Naive thymus-derived CD4-positive, alpha-beta T cell (primary cell): ENCODE results near the gene NME7. TPM values are rescaled to one million over a fixed set of nuclear protein-coding genes. Genes with fewer than 3 reads are reported as not detected.
A peak's percentile ranks its signal among the peaks of the same experiment; 100 is the strongest.

Source experiments
- ATAC-seq: fragments of 150-1000 bp; cut with Tn5 transposase; 2 replicates; pipeline ENCODE4 v1.10.0; 2021; ENCODE audit warnings: mild to moderate bottlenecking, moderate library complexity
- CTCF ChIA-PET: fragments of 350-600 bp; sonication (Branson Sonifier 250); formaldehyde crosslinking; loops from one replicate; lab custom pipeline; 2021; ENCODE audit warnings: antibody characterized with exemption; lab: Charles Lee
- POLR2A ChIA-PET: fragments of 350-600 bp; sonication (Branson Sonifier 250); formaldehyde crosslinking; loops from one replicate; lab custom pipeline; 2021; ENCODE audit warnings: antibody characterized with exemption, inconsistent platforms; lab: Charles Lee
- DNase-seq, 9 donors: peaks; one replicate each; pipeline versions ENCODE4 v3.0.0 to v3.0.0-alpha.2; 2020 to 2022; ENCODE audit warnings: mixed read lengths in 1 of 9
- H3K27ac ChIP-seq: one replicate; pipeline ENCODE4 v1.7.0; 2013; ENCODE audit warnings: mild to moderate bottlenecking, low read depth, low read length, moderate library complexity
- H3K27me3 ChIP-seq, 2 donors: one replicate each; pipeline ENCODE4 v1.7.0; 2013; ENCODE audit warnings: low read length in 2 of 2, mild to moderate bottlenecking in 2 of 2, moderate library complexity in 2 of 2; ENCODE audit not compliant: control insufficient read depth in 2 of 2, insufficient read depth in 2 of 2
- H3K36me3 ChIP-seq, 3 experiments: 1 replicate in 2 of 3; 2 replicates in 1 of 3; pipeline ENCODE4 v1.7.0; 2013; ENCODE audit warnings: low read length in 3 of 3, mild to moderate bottlenecking in 3 of 3, moderate library complexity in 1 of 3; ENCODE audit not compliant: insufficient read depth in 3 of 3, control insufficient read depth in 2 of 3
- H3K4me1 ChIP-seq, 2 donors: one replicate each; pipeline ENCODE4 v1.7.0; 2013; ENCODE audit warnings: low read length in 2 of 2, mild to moderate bottlenecking in 2 of 2, moderate library complexity in 1 of 2; ENCODE audit not compliant: control insufficient read depth in 2 of 2, insufficient read depth in 2 of 2
- H3K4me3 ChIP-seq: 2 replicates; pipeline ENCODE4 v1.7.0; 2013; ENCODE audit warnings: mild to moderate bottlenecking, low read length
- H3K9me3 ChIP-seq, 3 experiments: 1 replicate in 2 of 3; 2 replicates in 1 of 3; pipeline ENCODE4 v1.7.0; 2013; ENCODE audit warnings: low read length in 3 of 3; ENCODE audit not compliant: control insufficient read depth in 2 of 3
- H3K27ac Mint-ChIP-seq, 9 donors: one replicate each; pipeline ENCODE4 v1.8.0; 2020 to 2022; ENCODE audit warnings: mixed read lengths in 9 of 9, mild to moderate bottlenecking in 8 of 9, moderate library complexity in 5 of 9, inconsistent platforms in 2 of 9
- H3K27me3 Mint-ChIP-seq, 5 donors: one replicate each; pipeline ENCODE4 v1.8.0; 2021 to 2022; ENCODE audit warnings: mixed read lengths in 5 of 5, mild to moderate bottlenecking in 1 of 5
- H3K36me3 Mint-ChIP-seq, 5 donors: one replicate each; pipeline ENCODE4 v1.8.0; 2020 to 2022; ENCODE audit warnings: mixed read lengths in 5 of 5, mild to moderate bottlenecking in 3 of 5, inconsistent platforms in 1 of 5
- H3K4me1 Mint-ChIP-seq, 7 donors: one replicate each; pipeline ENCODE4 v1.8.0; 2020 to 2022; ENCODE audit warnings: mixed read lengths in 7 of 7, mild to moderate bottlenecking in 3 of 7, inconsistent platforms in 1 of 7
- H3K4me3 Mint-ChIP-seq, 10 donors: one replicate each; pipeline ENCODE4 v1.8.0; 2020 to 2022; ENCODE audit warnings: mild to moderate bottlenecking in 10 of 10, mixed read lengths in 10 of 10, moderate library complexity in 6 of 10, inconsistent platforms in 2 of 10
- H3K9me3 Mint-ChIP-seq, 11 donors: one replicate each; pipeline ENCODE4 v1.8.0; 2020 to 2022; ENCODE audit warnings: mixed read lengths in 11 of 11, mild to moderate bottlenecking in 4 of 11, inconsistent platforms in 1 of 11, moderate library complexity in 1 of 11
- intact Hi-C, 2 donors: fragments of 100-400 bp; cut with micrococcal nuclease; formaldehyde crosslinking; loops; one replicate each; pipeline ENCODE4 v1.15.1; 2023
- polyA plus RNA-seq, 2 donors: library from polyadenylated mRNA; unstranded; fragments of 300-500 nt; fragmentation: Illumina TruSeq; gene quantifications; one replicate each; pipeline ENCODE4 v1.2.3, GENCODE V29; 2021
- total RNA-seq, 6 experiments: library from RNA in 5 of 6; stranded (reverse) in 5 of 6; gene quantifications; 1 replicate in 5 of 6; 2 replicates in 1 of 6; pipeline ENCODE4 v1.2.3 and lab custom pipeline; 2021 to 2026

Gene NME7
- total and polyA plus RNA-seq, 7 experiments from 2014 or later: 8.6 to 18.6 (median 12.9) TPM

GRCh38 chr1:169236143-169236542 lies 131.5 kb downstream of the NME7 start:
- no peak overlapping the region for H3K4me3 Mint-ChIP-seq
- CTCF ChIA-PET: no interaction called here
- intact Hi-C loops: no loop called here
- no peak for ATAC-seq
- Histone ChIP-seq H3K27me3 (no peaks in the 10 kb centered on the region), H3K27ac (no peak overlapping the region), H3K4me3 (no peak overlapping the region), H3K36me3 (peaks cover 0 to 4% (median 0%) of the 10 kb centered on the region in 3 experiments), H3K4me1 (no peaks in the 10 kb centered on the region), H3K9me3 (no peaks in the 10 kb centered on the region)
- DNase-seq: no peak
- H3K27ac Mint-ChIP-seq: no peak overlapping the region
- POLR2A ChIA-PET: no interaction called here
- no peaks in the 10 kb centered on the region for H3K27me3 Mint-ChIP-seq
- no peaks in the 10 kb centered on the region for H3K4me1 Mint-ChIP-seq
- H3K36me3 Mint-ChIP-seq: peaks cover 0 to 40% (median 10%) of the 10 kb centered on the region in 5 donors
- peaks cover 0 to 2% (median 0%) of the 10 kb centered on the region in 11 donors for H3K9me3 Mint-ChIP-seq

- Mint-ChIP-seq H3K4me3 (no peak overlapping the region), H3K9me3 (peaks cover 0 to 2% (median 0%) of the 10 kb centered on the region in 11 donors), H3K4me1 (no peaks in the 10 kb centered on the region), H3K27me3 (no peaks in the 10 kb centered on the region), H3K36me3 (peaks cover 0 to 43% (median 15%) of the 10 kb centered on the region in 5 donors), H3K27ac (no peak overlapping the region)
- DNase-seq (no peak), ATAC-seq (no peak)
- no peaks in the 10 kb centered on the region for H3K9me3 ChIP-seq
- POLR2A ChIA-PET: no interaction called here
- intact Hi-C loops: no loop called here
- H3K36me3 ChIP-seq: peaks cover 0 to 4% (median 0%) of the 10 kb centered on the region in 3 experiments
- no peak overlapping the region for H3K4me3 ChIP-seq
- H3K4me1 ChIP-seq: no peaks in the 10 kb centered on the region
- no peak overlapping the region for H3K27ac ChIP-seq
- no peaks in the 10 kb centered on the region for H3K27me3 ChIP-seq
- CTCF ChIA-PET: no interaction called here
Observed at GRCh38 chr1:169235568-169235967, 132.0 kb downstream of the NME7 start.

GRCh38 chr1:169234780-169235179 lies 132.8 kb downstream of the NME7 start:
- Mint-ChIP-seq H3K9me3 (peaks cover 0 to 2% (median 0%) of the 10 kb centered on the region in 11 donors), H3K27ac (no peak overlapping the region), H3K36me3 (peaks cover 0 to 48% (median 15%) of the 10 kb centered on the region in 5 donors), H3K4me3 (no peak overlapping the region), H3K4me1 (no peaks in the 10 kb centered on the region), H3K27me3 (no peaks in the 10 kb centered on the region)
- intact Hi-C loops: no loop called here
- ATAC-seq: no peak
- H3K27ac ChIP-seq: no peak overlapping the region
- DNase-seq: no peak
- ChIA-PET CTCF (no interaction called here), POLR2A (no interaction called here)
- H3K36me3 ChIP-seq: peaks cover 0 to 4% (median 0%) of the 10 kb centered on the region in 3 experiments
- no peaks in the 10 kb centered on the region for H3K9me3 ChIP-seq
- no peak overlapping the region for H3K4me3 ChIP-seq
- no peaks in the 10 kb centered on the region for H3K27me3 ChIP-seq
- no peaks in the 10 kb centered on the region for H3K4me1 ChIP-seq

- H3K4me3 ChIP-seq: no peak overlapping the region
- ChIA-PET CTCF (no interaction called here), POLR2A (no interaction called here)
- H3K27me3 ChIP-seq: no peaks in the 10 kb centered on the region
- H3K27ac ChIP-seq: no peak overlapping the region
- Mint-ChIP-seq H3K9me3 (peaks cover 0 to 2% (median 0%) of the 10 kb centered on the region in 11 donors), H3K27me3 (no peaks in the 10 kb centered on the region), H3K27ac (no peak overlapping the region), H3K4me1 (peaks cover 0 to 9% (median 2%) of the 10 kb centered on the region in 7 donors), H3K4me3 (peak overlapping the region in 2 of 10 donors; percentile 33 to 44), H3K36me3 (peaks cover 2 to 31% (median 18%) of the 10 kb centered on the region in 5 donors)
- ATAC-seq: peak; percentile 67
- intact Hi-C loops: no loop called here
- no peaks in the 10 kb centered on the region for H3K9me3 ChIP-seq
- H3K36me3 ChIP-seq: no peaks in the 10 kb centered on the region
- DNase-seq: peak in 4 of 9 donors; percentile 0 to 19 (median 4)
- H3K4me1 ChIP-seq: no peaks in the 10 kb centered on the region
Observed at GRCh38 chr1:169217636-169218035, 150.0 kb downstream of the NME7 start.

GRCh38 chr1:169214598-169214997 lies 153.0 kb downstream of the NME7 start:
- Histone ChIP-seq H3K4me3 (no peak overlapping the region), H3K36me3 (no peaks in the 10 kb centered on the region), H3K4me1 (no peaks in the 10 kb centered on the region), H3K27ac (no peak overlapping the region), H3K9me3 (no peaks in the 10 kb centered on the region), H3K27me3 (no peaks in the 10 kb centered on the region)
- H3K9me3 Mint-ChIP-seq: peaks cover 0 to 2% (median 0%) of the 10 kb centered on the region in 11 donors
- no peak overlapping the region for H3K27ac Mint-ChIP-seq
- POLR2A ChIA-PET: no interaction called here
- ATAC-seq (no peak), DNase-seq (no peak)
- H3K4me1 Mint-ChIP-seq: peaks cover 0 to 9% (median 2%) of the 10 kb centered on the region in 7 donors
- no peaks in the 10 kb centered on the region for H3K27me3 Mint-ChIP-seq
- intact Hi-C loops: no loop called here
- H3K36me3 Mint-ChIP-seq: peaks cover 2 to 26% (median 11%) of the 10 kb centered on the region in 5 donors
- no peak overlapping the region for H3K4me3 Mint-ChIP-seq
- CTCF ChIA-PET: no interaction called here

GRCh38 chr1:169212088-169212487 lies 155.5 kb downstream of the NME7 start:
- no peak overlapping the region for H3K4me3 Mint-ChIP-seq
- H3K36me3 ChIP-seq: no peaks in the 10 kb centered on the region
- H3K36me3 Mint-ChIP-seq: peaks cover 0 to 30% (median 5%) of the 10 kb centered on the region in 5 donors
- H3K4me3 ChIP-seq: no peak overlapping the region
- CTCF ChIA-PET: no interaction called here
- H3K9me3 Mint-ChIP-seq: peaks cover 0 to 3% (median 0%) of the 10 kb centered on the region in 11 donors
- H3K27ac Mint-ChIP-seq: no peak overlapping the region
- no peaks in the 10 kb centered on the region for H3K9me3 ChIP-seq
- DNase-seq: no peak
- no peaks in the 10 kb centered on the region for H3K27me3 Mint-ChIP-seq
- ATAC-seq: no peak
- H3K4me1 ChIP-seq: no peaks in the 10 kb centered on the region
- H3K27me3 ChIP-seq: no peaks in the 10 kb centered on the region
- H3K4me1 Mint-ChIP-seq: no peaks in the 10 kb centered on the region
- intact Hi-C loops: no loop called here
- no peak overlapping the region for H3K27ac ChIP-seq
- POLR2A ChIA-PET: no interaction called here

GRCh38 chr1:169207797-169208520 lies 159.6 kb downstream of the NME7 start:
- ChIA-PET CTCF (no interaction called here), POLR2A (no interaction called here)
- Mint-ChIP-seq H3K9me3 (peaks cover 0 to 6% (median 0%) of the 10 kb centered on the region in 11 donors), H3K4me3 (no peak overlapping the region), H3K36me3 (peaks cover 0 to 25% (median 5%) of the 10 kb centered on the region in 5 donors), H3K4me1 (no peaks in the 10 kb centered on the region), H3K27me3 (no peaks in the 10 kb centered on the region), H3K27ac (no peak overlapping the region)
- DNase-seq: no peak
- no peak for ATAC-seq
- Histone ChIP-seq H3K4me1 (no peaks in the 10 kb centered on the region), H3K9me3 (no peaks in the 10 kb centered on the region), H3K36me3 (no peaks in the 10 kb centered on the region), H3K27me3 (no peaks in the 10 kb centered on the region), H3K4me3 (no peak overlapping the region), H3K27ac (no peak overlapping the region)
- intact Hi-C loops: no loop called here
